Measurements from ENCODE around the gene FNDC3B. TPM values are rescaled to one million over a fixed set of nuclear protein-coding genes. Genes with fewer than 3 reads are reported as not detected.

Gene FNDC3B
- total and polyA plus RNA-seq, 5 donors from 2014 or later, result 6.8 to 31.8 (median 11.7) TPM

DNA sequence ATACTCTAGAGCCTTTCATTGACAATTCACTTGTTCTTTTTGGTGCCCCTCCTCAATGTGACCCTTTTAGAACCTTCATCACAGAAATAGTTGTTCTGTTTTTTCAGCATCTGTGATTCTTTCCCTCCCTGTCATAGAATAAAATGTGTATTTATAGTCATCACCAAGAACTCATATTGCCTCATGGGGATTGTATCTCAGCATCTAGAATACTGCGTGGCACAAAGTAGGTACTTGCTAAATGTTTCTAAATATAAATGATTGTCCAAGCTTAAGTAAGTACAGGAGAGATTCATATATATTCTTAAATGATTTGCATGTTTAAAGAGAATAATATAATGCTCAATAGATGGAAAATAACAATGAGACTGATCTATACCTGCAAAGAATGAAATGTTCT is 190.1 kb downstream of the FNDC3B start:
- no peak overlapping the region for H3K4me3 Mint-ChIP-seq
- H3K36me3 ChIP-seq (ENCODE audit: control insufficient read depth, insufficient read depth, low read length), result no peaks in the 10 kb centered on the region
- peaks cover 36% of the 10 kb centered on the region for H3K36me3 Mint-ChIP-seq

DNA sequence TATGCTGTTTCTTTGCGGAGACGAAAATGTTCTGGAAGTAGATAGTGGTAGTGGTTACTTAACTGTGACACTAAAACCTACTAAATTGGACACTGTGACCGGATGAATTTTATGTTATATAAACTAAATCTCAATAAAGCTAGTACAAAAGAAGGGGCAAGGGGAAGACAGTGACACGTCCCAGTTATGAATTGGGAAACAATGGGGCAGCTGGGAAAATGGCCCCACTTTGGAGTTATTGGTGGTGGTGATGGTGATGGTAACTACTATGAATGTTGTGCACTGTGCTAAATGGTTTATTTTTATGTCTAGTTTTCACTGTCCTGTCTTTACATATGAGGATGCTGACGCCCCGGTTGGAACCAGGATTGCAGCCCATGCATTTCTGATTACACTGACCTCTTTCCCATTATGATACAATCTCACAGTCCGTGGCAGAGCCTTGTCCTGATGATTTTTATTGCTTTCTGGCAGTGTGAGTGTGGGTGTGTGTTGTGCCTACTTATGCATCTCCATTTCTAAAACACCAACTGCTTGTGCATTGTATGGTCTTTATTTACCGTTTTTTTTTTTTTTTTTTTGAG is 192.0 kb downstream of the FNDC3B start:
- DNase-seq (no peak), ATAC-seq (ENCODE audit: low read depth in 2 of 2) (no peak)
- H3K9me3 ChIP-seq (ENCODE audit: control insufficient read depth in 2 of 2, low read length in 2 of 2), result no peaks in the 10 kb centered on the region
- Mint-ChIP-seq H3K4me1 (peaks cover 0 to 8% (median 4%) of the 10 kb centered on the region in 4 donors), H3K27ac (no peak overlapping the region), H3K9me3 (no peaks in the 10 kb centered on the region), H3K4me3 (no peak overlapping the region), H3K27me3 (no peaks in the 10 kb centered on the region), H3K36me3 (peaks cover 36% of the 10 kb centered on the region)
- no peak overlapping the region for H3K27ac ChIP-seq (ENCODE audit: insufficient read depth, low read length, poor library complexity, severe bottlenecking)
- H3K4me1 ChIP-seq (ENCODE audit: control insufficient read depth, insufficient read depth, low read length, poor library complexity, severe bottlenecking), result no peaks in the 10 kb centered on the region
- H3K27me3 ChIP-seq (ENCODE audit: control insufficient read depth, insufficient read depth, low read length), result no peaks in the 10 kb centered on the region
- no peaks in the 10 kb centered on the region for H3K36me3 ChIP-seq (ENCODE audit: control insufficient read depth, insufficient read depth, low read length)
- no peak overlapping the region for H3K4me3 ChIP-seq (ENCODE audit: low read depth, low read length)

More for the DNA sequence above, 190.1 kb downstream of the FNDC3B start:
- no peak overlapping the region for H3K27ac ChIP-seq (ENCODE audit: insufficient read depth, low read length, poor library complexity, severe bottlenecking)
- Mint-ChIP-seq H3K9me3 (no peaks in the 10 kb centered on the region), H3K4me1 (peaks cover 0 to 6% (median 3%) of the 10 kb centered on the region in 4 donors), H3K27me3 (no peaks in the 10 kb centered on the region), H3K27ac (no peak overlapping the region)
- no peaks in the 10 kb centered on the region for H3K9me3 ChIP-seq (ENCODE audit: control insufficient read depth in 2 of 2, low read length in 2 of 2)
- no peak overlapping the region for H3K4me3 ChIP-seq (ENCODE audit: low read depth, low read length)
- no peaks in the 10 kb centered on the region for H3K27me3 ChIP-seq (ENCODE audit: control insufficient read depth, insufficient read depth, low read length)
- no peaks in the 10 kb centered on the region for H3K4me1 ChIP-seq (ENCODE audit: control insufficient read depth, insufficient read depth, low read length, poor library complexity, severe bottlenecking)
- DNase-seq, result no peak
- ATAC-seq (ENCODE audit: low read depth in 2 of 2), result no peak

DNA sequence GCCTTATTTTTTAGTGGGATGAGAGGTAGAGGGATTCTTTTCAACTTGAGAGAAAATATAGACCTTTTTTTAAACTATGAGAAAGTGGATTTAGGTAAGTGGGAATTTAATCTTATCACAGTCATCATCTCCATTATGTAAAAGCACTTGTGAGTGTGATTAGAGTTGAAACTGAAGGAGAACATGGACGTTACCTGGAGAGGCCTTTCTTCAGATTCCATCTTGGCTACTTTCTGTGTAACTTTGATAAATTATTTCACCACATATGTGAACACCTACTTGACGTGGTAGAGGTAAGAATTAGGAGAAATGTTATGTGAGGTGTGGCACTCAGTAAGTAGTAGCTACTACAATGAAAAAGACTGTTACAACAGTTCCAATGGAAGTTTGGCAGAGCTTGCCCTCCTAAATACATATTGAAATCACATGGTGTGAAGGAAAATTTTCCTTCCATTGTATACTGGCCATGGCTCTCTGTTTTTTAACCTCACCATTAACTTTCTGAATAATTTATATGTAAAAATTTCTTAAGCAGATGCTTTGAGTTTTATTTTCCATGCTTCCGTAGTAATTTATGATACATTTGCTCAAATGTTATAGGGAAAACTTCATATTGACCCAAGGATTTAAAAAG is 193.3 kb downstream of the FNDC3B start:
- no peaks in the 10 kb centered on the region for H3K9me3 Mint-ChIP-seq
- no peak overlapping the region for H3K27ac Mint-ChIP-seq
- DNase-seq, result no peak
- Histone ChIP-seq H3K4me3 (ENCODE audit: low read depth, low read length) (no peak overlapping the region), H3K36me3 (ENCODE audit: control insufficient read depth, insufficient read depth, low read length) (no peaks in the 10 kb centered on the region), H3K27ac (ENCODE audit: insufficient read depth, low read length, poor library complexity, severe bottlenecking) (no peak overlapping the region), H3K27me3 (ENCODE audit: control insufficient read depth, insufficient read depth, low read length) (no peaks in the 10 kb centered on the region), H3K4me1 (ENCODE audit: control insufficient read depth, insufficient read depth, low read length, poor library complexity, severe bottlenecking) (no peaks in the 10 kb centered on the region), H3K9me3 (ENCODE audit: control insufficient read depth in 2 of 2, low read length in 2 of 2) (no peaks in the 10 kb centered on the region)
- H3K4me1 Mint-ChIP-seq, result peaks cover 0 to 10% (median 4%) of the 10 kb centered on the region in 4 donors
- H3K27me3 Mint-ChIP-seq, result no peaks in the 10 kb centered on the region
- H3K36me3 Mint-ChIP-seq, result peaks cover 28% of the 10 kb centered on the region
- H3K4me3 Mint-ChIP-seq, result no peak overlapping the region
- ATAC-seq (ENCODE audit: low read depth in 2 of 2), result no peak

DNA sequence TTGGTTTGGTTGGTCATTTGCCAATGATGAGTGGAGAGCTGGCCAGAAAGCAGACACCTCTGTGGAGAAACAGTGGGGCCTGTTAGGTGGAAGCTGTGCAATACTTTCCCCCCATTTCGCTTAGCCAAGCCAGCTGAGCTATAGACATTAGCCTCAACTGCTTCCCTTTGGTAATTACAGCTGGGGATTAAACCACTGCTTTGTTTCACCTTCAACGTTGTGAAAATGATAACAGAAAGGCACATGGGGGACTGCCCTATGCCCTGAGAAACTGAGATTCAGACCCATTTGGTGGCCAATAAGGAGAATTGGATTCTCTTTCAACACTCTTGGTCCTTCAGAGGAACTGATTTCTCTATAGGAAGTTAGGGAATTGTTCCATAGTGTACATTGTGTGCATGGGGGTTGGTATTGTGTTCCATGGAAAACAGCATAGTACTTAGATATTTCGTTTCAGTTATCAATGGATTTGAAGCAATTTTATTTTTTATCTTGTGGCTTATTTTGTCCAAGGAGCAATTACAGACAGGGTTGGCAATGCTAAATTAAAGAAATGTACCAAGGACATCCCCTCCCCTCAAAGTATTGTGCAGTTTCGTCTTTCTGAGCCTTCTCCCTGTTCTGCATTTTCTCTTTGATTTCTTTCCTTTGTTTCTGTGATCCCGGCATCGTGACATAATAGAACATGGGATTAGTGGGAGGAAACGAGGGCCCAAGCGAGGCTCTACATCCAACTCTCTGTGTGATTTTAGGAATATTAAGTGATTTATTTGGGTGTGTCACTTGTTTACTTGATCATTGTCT is 194.3 kb downstream of the FNDC3B start:
- Histone ChIP-seq H3K9me3 (ENCODE audit: control insufficient read depth in 2 of 2, low read length in 2 of 2) (no peaks in the 10 kb centered on the region), H3K4me1 (ENCODE audit: control insufficient read depth, insufficient read depth, low read length, poor library complexity, severe bottlenecking) (no peaks in the 10 kb centered on the region), H3K27me3 (ENCODE audit: control insufficient read depth, insufficient read depth, low read length) (no peaks in the 10 kb centered on the region), H3K4me3 (ENCODE audit: low read depth, low read length) (no peak overlapping the region), H3K36me3 (ENCODE audit: control insufficient read depth, insufficient read depth, low read length) (no peaks in the 10 kb centered on the region), H3K27ac (ENCODE audit: insufficient read depth, low read length, poor library complexity, severe bottlenecking) (no peak overlapping the region)
- H3K36me3 Mint-ChIP-seq, result peaks cover 20% of the 10 kb centered on the region
- no peak overlapping the region for H3K4me3 Mint-ChIP-seq
- H3K27ac Mint-ChIP-seq, result no peak overlapping the region
- peaks cover 0 to 9% (median 8%) of the 10 kb centered on the region in 4 donors for H3K4me1 Mint-ChIP-seq
- no peaks in the 10 kb centered on the region for H3K9me3 Mint-ChIP-seq
- no peaks in the 10 kb centered on the region for H3K27me3 Mint-ChIP-seq
- DNase-seq (no peak), ATAC-seq (ENCODE audit: low read depth in 2 of 2) (no peak)

DNA sequence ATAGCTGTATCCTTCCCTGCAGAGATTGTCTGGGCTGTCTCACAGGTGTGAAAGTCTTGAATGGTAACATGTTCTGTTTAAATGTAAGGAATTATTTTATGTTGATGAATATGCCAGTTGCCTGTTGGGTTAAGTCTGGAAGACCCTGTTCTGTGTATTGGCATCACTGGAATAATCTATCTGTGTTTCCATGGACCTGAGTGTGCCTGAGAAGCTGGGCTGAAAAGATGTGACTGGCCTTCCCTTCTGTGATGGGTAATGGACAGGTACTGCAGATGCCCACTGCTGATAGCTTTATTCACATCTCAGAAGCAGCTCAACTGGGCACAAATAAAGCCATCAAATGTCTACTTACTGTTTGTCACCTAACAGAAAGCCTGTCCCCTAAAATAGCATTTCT is 196.3 kb downstream of the FNDC3B start:
- peaks cover 0 to 3% (median 0%) of the 10 kb centered on the region in 7 donors for H3K9me3 Mint-ChIP-seq
- Histone ChIP-seq H3K27me3 (ENCODE audit: control insufficient read depth, insufficient read depth, low read length) (no peaks in the 10 kb centered on the region), H3K4me3 (ENCODE audit: low read depth, low read length) (no peak overlapping the region), H3K36me3 (ENCODE audit: control insufficient read depth, insufficient read depth, low read length) (no peaks in the 10 kb centered on the region), H3K27ac (ENCODE audit: insufficient read depth, low read length, poor library complexity, severe bottlenecking) (no peak overlapping the region), H3K4me1 (ENCODE audit: control insufficient read depth, insufficient read depth, low read length, poor library complexity, severe bottlenecking) (no peaks in the 10 kb centered on the region), H3K9me3 (ENCODE audit: control insufficient read depth in 2 of 2, low read length in 2 of 2) (no peaks in the 10 kb centered on the region)
- no peak for DNase-seq
- H3K27me3 Mint-ChIP-seq, result no peaks in the 10 kb centered on the region
- ATAC-seq (ENCODE audit: low read depth in 2 of 2), result no peak
- H3K27ac Mint-ChIP-seq, result no peak overlapping the region
- no peak overlapping the region for H3K4me3 Mint-ChIP-seq
- H3K4me1 Mint-ChIP-seq, result peaks cover 0 to 12% (median 8%) of the 10 kb centered on the region in 4 donors
- peaks cover 15% of the 10 kb centered on the region for H3K36me3 Mint-ChIP-seq

DNA sequence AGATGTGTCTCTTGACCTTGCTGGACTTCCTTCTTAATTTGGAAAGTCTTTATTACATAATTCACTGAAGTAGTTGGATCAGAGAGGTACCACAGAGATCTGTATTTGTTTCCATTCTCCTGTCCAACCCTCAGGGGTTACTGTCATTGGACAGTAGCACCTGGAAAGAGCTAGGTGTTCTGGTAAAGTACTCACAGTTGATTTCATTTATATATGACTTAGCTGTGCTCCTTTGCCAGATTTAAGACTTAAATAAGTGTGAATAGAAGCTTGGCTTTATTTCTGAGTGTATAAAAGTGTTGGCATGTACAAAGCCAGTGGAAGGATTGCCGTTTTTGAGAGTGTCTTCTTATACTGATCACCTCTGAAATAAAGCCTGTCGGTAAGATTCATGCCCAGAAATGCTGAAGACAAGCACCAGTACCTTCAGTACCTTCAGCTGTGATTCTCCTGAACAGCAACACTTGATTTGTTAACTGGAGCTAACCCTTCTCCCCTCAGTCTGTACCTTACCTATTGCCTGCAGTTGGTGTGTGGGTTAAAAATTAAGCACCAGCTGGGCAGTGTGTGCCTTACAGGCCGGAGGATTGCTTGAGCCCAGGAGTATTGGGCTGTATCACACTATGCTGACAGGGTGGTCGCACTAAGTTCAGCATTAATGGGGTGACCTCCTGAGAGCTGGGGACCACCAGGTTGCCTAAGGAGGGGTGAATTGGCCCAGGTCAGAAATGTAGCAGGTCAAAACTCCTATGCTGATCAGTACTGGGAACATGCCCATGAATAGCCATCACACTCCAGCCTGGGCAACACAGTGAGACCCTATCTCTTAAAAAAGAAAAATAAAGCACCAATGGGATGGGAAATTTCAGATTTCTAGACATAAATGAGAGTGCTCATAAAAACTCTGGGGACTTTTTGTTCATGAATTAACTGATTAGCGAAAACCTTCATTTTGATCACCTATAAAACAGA is 197.7 kb downstream of the FNDC3B start:
- Mint-ChIP-seq H3K4me3 (no peak overlapping the region), H3K4me1 (peaks cover 0 to 13% (median 11%) of the 10 kb centered on the region in 4 donors), H3K27ac (peak overlapping the region in 1 of 3 donors; percentile 47), H3K36me3 (peaks cover 19% of the 10 kb centered on the region), H3K9me3 (peaks cover 0 to 11% (median 3%) of the 10 kb centered on the region in 7 donors), H3K27me3 (no peaks in the 10 kb centered on the region)
- ATAC-seq (ENCODE audit: low read depth in 2 of 2) (no peak), DNase-seq (no peak)
- no peaks in the 10 kb centered on the region for H3K4me1 ChIP-seq (ENCODE audit: control insufficient read depth, insufficient read depth, low read length, poor library complexity, severe bottlenecking)
- no peaks in the 10 kb centered on the region for H3K36me3 ChIP-seq (ENCODE audit: control insufficient read depth, insufficient read depth, low read length)
- H3K27ac ChIP-seq (ENCODE audit: insufficient read depth, low read length, poor library complexity, severe bottlenecking), result no peak overlapping the region
- H3K4me3 ChIP-seq (ENCODE audit: low read depth, low read length), result no peak overlapping the region
- H3K9me3 ChIP-seq (ENCODE audit: control insufficient read depth in 2 of 2, low read length in 2 of 2), result peaks cover 0 to under 1% of the 10 kb centered on the region in 2 experiments
- no peaks in the 10 kb centered on the region for H3K27me3 ChIP-seq (ENCODE audit: control insufficient read depth, insufficient read depth, low read length)

DNA sequence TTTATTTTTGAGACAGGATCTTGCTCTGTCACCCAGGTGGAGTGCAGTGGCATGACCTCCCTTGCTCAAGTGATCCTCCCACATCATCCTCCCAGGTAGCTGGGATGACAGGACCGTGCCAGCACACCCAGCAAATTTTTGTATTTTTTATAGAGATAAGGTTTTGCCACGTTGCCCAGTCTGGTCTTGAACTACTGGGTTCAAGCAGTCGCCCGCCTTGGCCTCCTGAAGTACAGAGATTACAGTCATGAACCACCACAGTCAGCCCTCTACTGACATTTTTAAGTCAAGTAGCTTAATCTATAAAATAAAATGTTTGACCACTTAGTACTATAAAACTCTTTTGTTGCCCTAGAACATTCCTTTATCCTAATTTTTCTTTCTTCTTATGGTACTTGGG is 198.8 kb downstream of the FNDC3B start:
- no peaks in the 10 kb centered on the region for H3K27me3 Mint-ChIP-seq
- no peaks in the 10 kb centered on the region for H3K36me3 ChIP-seq (ENCODE audit: control insufficient read depth, insufficient read depth, low read length)
- peaks cover 2 to 15% (median 5%) of the 10 kb centered on the region in 7 donors for H3K9me3 Mint-ChIP-seq
- H3K36me3 Mint-ChIP-seq, result peaks cover 25% of the 10 kb centered on the region
- peaks cover 0 to 19% (median 10%) of the 10 kb centered on the region in 4 donors for H3K4me1 Mint-ChIP-seq
- H3K27ac Mint-ChIP-seq, result no peak overlapping the region
- no peak overlapping the region for H3K4me3 Mint-ChIP-seq
- ATAC-seq (ENCODE audit: low read depth in 2 of 2), result no peak
- H3K4me3 ChIP-seq (ENCODE audit: low read depth, low read length), result no peak overlapping the region
- no peak for DNase-seq
- H3K9me3 ChIP-seq (ENCODE audit: control insufficient read depth in 2 of 2, low read length in 2 of 2), result peaks cover 0 to 9% of the 10 kb centered on the region in 2 experiments
- H3K4me1 ChIP-seq (ENCODE audit: control insufficient read depth, insufficient read depth, low read length, poor library complexity, severe bottlenecking), result no peaks in the 10 kb centered on the region
- H3K27ac ChIP-seq (ENCODE audit: insufficient read depth, low read length, poor library complexity, severe bottlenecking), result no peak overlapping the region
- no peaks in the 10 kb centered on the region for H3K27me3 ChIP-seq (ENCODE audit: control insufficient read depth, insufficient read depth, low read length)
